Measurements from ENCODE around the gene TFB2M. TPM values are rescaled to one million over a fixed set of nuclear protein-coding genes. Genes with fewer than 3 reads are reported as not detected.
A peak's percentile ranks its signal among the peaks of the same experiment; 100 is the strongest.

Gene TFB2M
- total RNA-seq, 3 donors from 2014 or later (not counting 1 experiment from before 2014, with no cell fraction given) = 13.4 to 15.1 (median 15.1) TPM

- 40% methylated on average over 4 of the region's 4 CpGs for WGBS (ENCODE audit: insufficient coverage)
- no peak for ATAC-seq
Measured at GRCh38 chr1:246567646-246568235, 1.7 kb upstream of the TFB2M start.

GRCh38 chr1:246566813-246567645, 968 bp upstream of the TFB2M start:
- peak overlapping the region; percentile 90 for H3K27ac ChIP-seq (ENCODE audit: low read length)
- Mint-ChIP-seq H3K27ac (peak overlapping the region; percentile 94 to 98), H3K27me3 (ENCODE audit: low read depth in 2 of 2) (no peaks in the 10 kb centered on the region), H3K9me3 (no peaks in the 10 kb centered on the region), H3K4me1 (peaks cover 47 to 49% of the 10 kb centered on the region in 2 donors), H3K4me3 (peak overlapping the region; percentile 99), H3K36me3 (no peaks in the 10 kb centered on the region)
- DNase-seq = peak in 1 of 2 donors; percentile 70
- intact Hi-C loops (cut with micrococcal nuclease) = loop anchor here (2.0 to 5.0 kb wide), 2 partner anchors 35 to 60 kb away; partner anchors contain the start of gene SMYD3
- ATAC-seq = peak; percentile 4 to 10 (median 5)
- H3K9me3 ChIP-seq (ENCODE audit: control insufficient read depth, insufficient read depth, low read length) = no peaks in the 10 kb centered on the region
- no peak for TF ChIP-seq CTCF (IDR thresholded peaks at IDR 0.05)
- peaks cover 4% of the 10 kb centered on the region for H3K36me3 ChIP-seq (ENCODE audit: control insufficient read depth, insufficient read depth, low read length)
- H3K4me3 ChIP-seq (ENCODE audit: low read length) = peak overlapping the region; percentile 79
- peaks cover 37% of the 10 kb centered on the region for H3K4me1 ChIP-seq (ENCODE audit: control insufficient read depth, insufficient read depth, low read length)
- under 1% methylated on average over 20 of the region's 25 CpGs for WGBS (ENCODE audit: insufficient coverage)
- no peaks in the 10 kb centered on the region for H3K27me3 ChIP-seq (ENCODE audit: control insufficient read depth, insufficient read depth, low read length)

More at GRCh38 chr1:246567646-246568235, 1.7 kb upstream of the TFB2M start:
- Mint-ChIP-seq H3K9me3 (no peaks in the 10 kb centered on the region), H3K27ac (peak overlapping the region; percentile 94 to 98), H3K4me3 (peak overlapping the region; percentile 99), H3K27me3 (ENCODE audit: low read depth in 2 of 2) (no peaks in the 10 kb centered on the region), H3K4me1 (peaks cover 48 to 49% of the 10 kb centered on the region in 2 donors), H3K36me3 (no peaks in the 10 kb centered on the region)
- no peaks in the 10 kb centered on the region for H3K27me3 ChIP-seq (ENCODE audit: control insufficient read depth, insufficient read depth, low read length)
- intact Hi-C loops (cut with micrococcal nuclease) = loop anchor here (2.0 to 5.0 kb wide), 2 partner anchors 35 to 61 kb away; partner anchors contain the start of gene SMYD3
- no peak for DNase-seq
- H3K36me3 ChIP-seq (ENCODE audit: control insufficient read depth, insufficient read depth, low read length) = peaks cover 4% of the 10 kb centered on the region
- TF ChIP-seq CTCF (IDR thresholded peaks at IDR 0.05) = no peak
- H3K4me3 ChIP-seq (ENCODE audit: low read length) = peak overlapping the region; percentile 79
- no peaks in the 10 kb centered on the region for H3K9me3 ChIP-seq (ENCODE audit: control insufficient read depth, insufficient read depth, low read length)
- peaks cover 42% of the 10 kb centered on the region for H3K4me1 ChIP-seq (ENCODE audit: control insufficient read depth, insufficient read depth, low read length)
- no peak overlapping the region for H3K27ac ChIP-seq (ENCODE audit: low read length)

GRCh38 chr1:246565751-246566127, 322 bp downstream of the TFB2M start:
- H3K36me3 Mint-ChIP-seq = no peaks in the 10 kb centered on the region
- H3K27ac Mint-ChIP-seq = peak overlapping the region; percentile 94 to 98
- peak in 1 of 3 donors; percentile 1 for ATAC-seq
- no peaks in the 10 kb centered on the region for H3K27me3 Mint-ChIP-seq (ENCODE audit: low read depth in 2 of 2)
- peak overlapping the region; percentile 90 for H3K27ac ChIP-seq (ENCODE audit: low read length)
- under 1% methylated on average over 25 of the region's 25 CpGs for WGBS (ENCODE audit: insufficient coverage)
- DNase-seq = no peak
- intact Hi-C loops (cut with micrococcal nuclease) = loop anchor here (2.0 to 5.0 kb wide), 2 partner anchors 37 to 59 kb away; partner anchors contain the start of gene SMYD3
- H3K4me1 Mint-ChIP-seq = peaks cover 44 to 47% of the 10 kb centered on the region in 2 donors
- H3K4me3 Mint-ChIP-seq = peak overlapping the region; percentile 99
- peaks cover 6% of the 10 kb centered on the region for H3K36me3 ChIP-seq (ENCODE audit: control insufficient read depth, insufficient read depth, low read length)
- H3K4me1 ChIP-seq (ENCODE audit: control insufficient read depth, insufficient read depth, low read length) = peaks cover 25% of the 10 kb centered on the region
- peak overlapping the region; percentile 79 for H3K4me3 ChIP-seq (ENCODE audit: low read length)
- H3K9me3 ChIP-seq (ENCODE audit: control insufficient read depth, insufficient read depth, low read length) = no peaks in the 10 kb centered on the region
- no peaks in the 10 kb centered on the region for H3K9me3 Mint-ChIP-seq
- H3K27me3 ChIP-seq (ENCODE audit: control insufficient read depth, insufficient read depth, low read length) = no peaks in the 10 kb centered on the region
- TF ChIP-seq CTCF (IDR thresholded peaks at IDR 0.05) = no peak
